Stimulated activated effector memory CD8-positive, alpha-beta T cell treated with anti-CD3 and anti-CD28 coated beads, Interleukin-12 subunit alpha, Interleukin-12 subunit beta, amount 100 ng/mL, for 72 hours (primary cell): Measurements from ENCODE around the gene PMCH.
A peak's percentile ranks its signal among the peaks of the same experiment; 100 is the strongest.
"Not testable (repeated sequence)": the region's sequence is repeated elsewhere in the genome, so short reads cannot be mapped to it uniquely, and the experiment has no call there.

ENCODE experiments used
- ATAC-seq: fragments of 150-1000 bp; cut with Tn5 transposase; 2 replicates; pipeline ENCODE4 v1.10.0; 2021
- DNase-seq, 2 donors: peaks; one replicate each; pipeline ENCODE4 v3.0.0; 2021 to 2022; ENCODE audit warnings: low spot score in 2 of 2
- H3K27ac Mint-ChIP-seq: one replicate; pipeline ENCODE4 v1.8.0; 2022; ENCODE audit warnings: mild to moderate bottlenecking, mixed read lengths
- H3K36me3 Mint-ChIP-seq: one replicate; pipeline ENCODE4 v1.8.0; 2022; ENCODE audit warnings: mild to moderate bottlenecking, mixed read lengths
- H3K4me1 Mint-ChIP-seq: one replicate; pipeline ENCODE4 v1.8.0; 2022; ENCODE audit warnings: mixed read lengths
- H3K4me3 Mint-ChIP-seq: one replicate; pipeline ENCODE4 v1.8.0; 2022; ENCODE audit warnings: mild to moderate bottlenecking, mixed read lengths
- H3K9me3 Mint-ChIP-seq: one replicate; pipeline ENCODE4 v1.8.0; 2022; ENCODE audit warnings: mixed read lengths

Gene PMCH

DNA sequence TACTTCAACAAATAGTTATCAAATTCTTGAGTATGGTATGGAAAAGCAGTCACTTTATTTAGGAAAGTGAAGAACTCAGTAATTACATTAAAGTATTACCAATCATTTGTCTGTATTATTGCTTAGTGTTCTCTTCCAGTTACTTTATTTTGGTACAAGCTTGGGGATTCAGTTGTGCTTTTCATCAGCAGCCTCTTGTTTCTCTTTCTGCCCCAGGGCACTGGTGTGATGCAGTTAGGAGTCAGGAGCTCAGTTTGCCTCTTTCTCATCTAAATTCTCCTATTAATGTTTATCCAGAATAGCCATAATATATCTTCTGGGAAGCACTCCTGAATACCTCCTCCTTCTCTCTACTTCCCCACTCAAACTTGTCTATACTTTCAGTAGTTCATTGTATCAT lies 25.7 kb downstream of the PMCH start:
- H3K36me3 Mint-ChIP-seq = no peaks in the 10 kb centered on the region
- H3K4me1 Mint-ChIP-seq = peaks cover 29% of the 10 kb centered on the region
- ATAC-seq (no peak), DNase-seq (no peak)
- no peak overlapping the region for H3K4me3 Mint-ChIP-seq
- H3K27ac Mint-ChIP-seq = no peak overlapping the region
- H3K9me3 Mint-ChIP-seq = no peaks in the 10 kb centered on the region

DNA sequence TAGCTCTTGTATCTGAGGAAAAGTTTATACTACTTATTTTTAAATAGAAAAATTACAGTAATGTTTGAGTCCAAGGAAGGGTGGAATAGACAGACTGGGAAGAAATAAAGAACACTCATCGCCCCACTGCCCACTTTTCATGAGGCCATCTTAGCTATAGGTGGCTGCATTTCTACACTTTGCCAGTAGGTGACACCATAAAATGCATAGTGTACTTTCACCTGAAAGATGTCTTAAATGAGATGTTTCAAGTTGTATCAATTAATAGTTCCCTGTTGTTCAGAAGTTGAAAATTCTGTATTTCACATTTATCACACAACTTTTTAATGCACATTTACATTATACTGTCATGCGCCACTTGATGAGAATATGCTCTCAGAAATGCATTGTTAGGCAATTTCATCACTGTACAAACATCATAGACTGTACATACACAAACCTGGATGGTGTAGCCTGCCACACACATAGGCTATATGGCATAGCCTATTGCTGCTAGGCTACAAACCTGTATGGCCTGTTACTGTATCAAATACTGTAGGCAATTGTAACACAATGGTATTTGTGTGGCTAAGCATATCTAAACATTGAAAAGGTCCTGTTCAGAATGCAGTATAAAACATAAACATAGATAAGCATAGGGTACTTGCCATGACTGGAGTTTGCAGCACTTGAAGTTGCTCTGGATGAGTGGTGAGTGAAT lies 27.6 kb downstream of the PMCH start:
- H3K36me3 Mint-ChIP-seq = no peaks in the 10 kb centered on the region
- no peak overlapping the region for H3K27ac Mint-ChIP-seq
- H3K4me1 Mint-ChIP-seq = peaks cover 29% of the 10 kb centered on the region
- H3K9me3 Mint-ChIP-seq = no peaks in the 10 kb centered on the region
- ATAC-seq (peak; percentile 51), DNase-seq (no peak)
- H3K4me3 Mint-ChIP-seq = no peak overlapping the region

DNA sequence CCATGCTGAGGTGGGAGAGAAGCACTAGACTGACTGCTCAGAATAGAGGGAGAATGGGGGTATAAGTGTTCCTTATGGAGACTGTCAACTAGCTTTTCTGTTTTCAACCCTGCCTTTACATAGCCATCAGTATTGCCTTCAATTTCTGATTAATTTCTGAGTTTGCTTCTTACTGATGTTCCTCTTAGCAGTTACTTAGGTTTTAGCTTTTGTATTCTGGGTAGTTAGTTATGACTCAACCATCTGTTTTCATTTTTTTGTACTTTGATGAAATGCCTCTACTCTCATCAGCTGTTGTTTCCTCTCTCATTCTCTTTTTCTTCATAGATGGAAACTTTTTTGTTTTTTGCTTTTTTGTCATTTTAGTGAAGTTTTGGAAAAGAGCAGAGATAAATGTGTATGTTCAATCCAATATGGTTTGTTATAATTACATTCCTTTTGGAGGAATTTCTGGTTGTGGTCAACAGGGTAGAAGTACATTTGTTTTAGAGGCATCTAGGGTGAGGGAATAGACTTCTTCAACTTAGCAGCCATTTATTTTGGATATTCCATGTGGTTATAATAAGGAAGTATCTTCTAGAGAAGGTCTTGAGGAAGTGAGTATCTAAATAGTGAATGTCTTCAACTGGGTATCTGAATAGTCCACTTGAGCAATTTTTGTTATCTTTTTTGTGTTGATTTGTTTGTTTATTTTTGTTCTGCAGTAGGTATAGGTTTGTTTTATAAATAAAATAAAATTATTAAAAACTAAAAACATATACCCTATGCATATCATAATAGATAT lies 29.6 kb downstream of the PMCH start:
- Mint-ChIP-seq H3K27ac (peak overlapping the region; percentile 18), H3K9me3 (no peaks in the 10 kb centered on the region), H3K36me3 (no peaks in the 10 kb centered on the region), H3K4me3 (no peak overlapping the region), H3K4me1 (peaks cover 29% of the 10 kb centered on the region)
- DNase-seq (no peak), ATAC-seq (peak; percentile 97)

DNA sequence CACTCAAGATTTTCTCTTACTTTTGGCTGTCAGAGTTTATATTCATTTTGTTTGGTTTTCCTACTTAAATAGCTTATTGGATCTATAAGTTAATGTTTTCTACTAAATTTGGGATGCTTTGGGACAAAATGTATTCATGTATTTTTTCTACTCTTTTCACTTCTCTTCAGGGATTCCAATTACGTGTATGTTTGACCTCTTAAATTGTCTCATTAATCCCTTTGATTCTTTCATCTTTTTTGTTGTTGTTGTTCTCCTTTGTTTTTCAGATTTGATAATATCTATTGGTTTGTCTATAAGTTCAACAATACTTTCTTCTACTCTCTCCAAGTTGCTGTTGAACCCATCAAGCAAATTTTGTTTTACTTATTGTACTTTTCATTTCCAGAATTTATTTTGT lies 34.2 kb downstream of the PMCH start:
- Mint-ChIP-seq H3K27ac (no peak overlapping the region), H3K4me3 (no peak overlapping the region), H3K36me3 (no peaks in the 10 kb centered on the region), H3K9me3 (no peaks in the 10 kb centered on the region), H3K4me1 (peaks cover 13% of the 10 kb centered on the region)
- DNase-seq = no peak
- ATAC-seq = no peak

DNA sequence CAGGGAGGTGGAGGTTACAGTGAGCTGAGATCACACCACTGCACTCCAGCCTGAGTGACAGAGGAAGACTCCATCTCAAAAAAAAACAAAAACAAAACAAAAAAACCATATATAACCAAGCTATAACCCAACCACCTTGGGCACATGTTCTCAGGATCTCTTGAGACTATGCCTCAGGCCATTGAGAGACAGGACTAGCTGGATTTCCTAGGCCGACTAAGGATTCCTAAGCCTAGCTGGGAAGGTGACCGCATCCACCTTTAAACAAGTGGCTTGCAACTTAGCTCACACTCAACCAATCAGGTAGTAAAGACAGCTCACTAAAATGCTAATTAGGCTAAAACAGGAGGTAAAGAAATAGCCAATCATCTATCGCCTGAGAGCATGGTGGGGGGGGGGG lies 42.4 kb downstream of the PMCH start:
- not testable (repeated sequence) for H3K36me3 Mint-ChIP-seq, ATAC-seq, H3K4me1 Mint-ChIP-seq, H3K27ac Mint-ChIP-seq, H3K4me3 Mint-ChIP-seq, H3K9me3 Mint-ChIP-seq, DNase-seq

DNA sequence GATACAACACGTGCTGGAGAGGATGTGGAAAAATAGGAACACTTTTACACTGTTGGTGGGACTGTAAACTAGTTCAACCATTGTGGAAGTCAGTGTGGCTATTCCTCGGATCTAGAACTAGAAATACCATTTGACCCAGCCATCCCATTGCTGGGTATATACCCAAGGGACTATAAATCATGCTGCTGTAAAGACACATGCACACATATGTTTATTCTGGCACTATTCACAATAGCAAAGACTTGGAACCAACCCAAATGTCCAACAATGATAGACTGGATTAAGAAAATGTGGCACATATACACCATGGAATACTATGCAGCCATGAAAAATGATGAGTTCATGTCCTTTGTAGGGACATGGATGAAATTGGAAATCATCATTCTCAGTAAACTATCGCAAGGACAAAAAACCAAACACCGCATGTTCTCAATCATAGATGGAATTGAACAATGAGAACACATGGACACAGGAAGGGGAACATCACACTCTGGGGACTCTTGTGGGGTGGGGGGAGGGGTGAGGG lies 50.5 kb downstream of the PMCH start:
- H3K27ac Mint-ChIP-seq, H3K4me3 Mint-ChIP-seq, H3K36me3 Mint-ChIP-seq, H3K4me1 Mint-ChIP-seq, H3K9me3 Mint-ChIP-seq, DNase-seq, ATAC-seq: not testable (repeated sequence)
